ENCODE results near the gene CCT8.

DNA sequence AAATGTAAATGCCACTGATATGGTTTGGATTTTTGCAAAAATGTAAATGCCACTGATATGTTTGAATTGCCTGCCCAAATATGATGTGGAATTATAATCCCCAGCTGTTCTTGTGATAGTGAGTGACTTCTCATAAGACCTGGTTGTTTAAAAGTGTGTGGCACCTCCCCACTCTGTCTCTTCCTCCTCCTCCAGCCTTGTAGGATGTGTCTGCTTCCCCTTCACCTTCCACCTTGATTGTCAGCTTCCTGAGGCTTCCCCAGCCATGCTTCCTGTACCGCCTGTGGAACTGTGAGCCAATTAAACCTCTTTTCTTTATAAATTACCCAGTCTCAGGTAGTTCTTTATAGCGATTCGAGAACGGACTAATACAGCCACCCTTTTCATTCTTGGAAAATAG is 1.3 kb upstream of the CCT8 start:
- TF ChIP-seq POLR2AphosphoS5 (IDR thresholded peaks at IDR 0.05; ENCODE audit: low read depth, low read length), result no peak
- no peak for TF ChIP-seq SIN3A (IDR thresholded peaks at IDR 0.05; ENCODE audit: borderline replicate concordance, insufficient read depth, low read length)

Measured in PFSK-1 (cell line).